ENCODE results near the gene PDZRN4. TPM values are rescaled to one million over a fixed set of nuclear protein-coding genes. Genes with fewer than 3 reads are reported as not detected.
"Not testable (repeated sequence)": the region's sequence is repeated elsewhere in the genome, so short reads cannot be mapped to it uniquely, and the experiment has no call there.

Gene PDZRN4
- total and polyA plus RNA-seq, 2 donors (not counting 3 experiments of a cell fraction or from before 2014, with no cell fraction given) = not detected

DNA sequence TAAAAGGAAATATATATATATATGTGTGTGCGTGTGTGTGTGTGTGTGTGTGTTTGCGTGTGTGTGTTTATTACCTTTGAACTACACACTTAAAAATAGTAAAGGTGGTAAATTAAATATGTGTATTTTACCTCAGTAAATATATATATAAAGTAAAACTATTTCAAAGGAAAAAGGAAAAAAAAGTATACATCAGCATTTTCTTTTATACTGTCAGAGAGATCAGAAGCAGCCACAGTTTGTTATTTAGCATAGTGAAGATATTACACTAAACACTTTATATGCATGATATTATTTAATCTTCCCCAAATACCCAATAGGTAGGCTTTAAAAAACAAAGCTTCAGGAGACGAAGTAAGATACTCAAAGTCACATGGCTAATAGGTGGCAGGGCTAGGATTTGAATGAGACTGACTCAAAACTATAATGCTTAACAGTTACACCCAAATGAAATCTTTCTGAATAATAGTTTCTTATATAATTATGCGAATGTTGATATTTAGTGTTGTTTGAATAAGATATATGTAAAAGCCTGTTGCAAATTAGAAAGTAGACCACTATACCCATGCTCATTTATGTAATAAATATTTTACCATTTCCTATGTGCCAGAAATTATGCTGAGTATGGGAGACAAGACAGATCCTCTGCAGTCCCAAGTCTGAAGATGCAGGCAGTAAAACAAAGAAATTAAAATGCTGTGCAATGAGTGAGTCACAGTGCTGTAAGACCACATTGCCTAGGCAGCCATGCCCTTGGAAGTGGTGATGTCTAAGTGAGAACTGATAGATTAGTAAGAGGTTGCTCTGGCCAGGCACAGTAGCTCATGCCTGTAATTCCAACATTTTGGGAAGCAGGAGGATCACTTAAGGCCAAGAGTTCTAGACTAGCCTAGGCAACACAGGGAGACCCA lies 66.1 kb downstream of the PDZRN4 start:
- no TSS peak for BruUV-seq (replicated peaks)
- TF ChIP-seq, protein P1, sequence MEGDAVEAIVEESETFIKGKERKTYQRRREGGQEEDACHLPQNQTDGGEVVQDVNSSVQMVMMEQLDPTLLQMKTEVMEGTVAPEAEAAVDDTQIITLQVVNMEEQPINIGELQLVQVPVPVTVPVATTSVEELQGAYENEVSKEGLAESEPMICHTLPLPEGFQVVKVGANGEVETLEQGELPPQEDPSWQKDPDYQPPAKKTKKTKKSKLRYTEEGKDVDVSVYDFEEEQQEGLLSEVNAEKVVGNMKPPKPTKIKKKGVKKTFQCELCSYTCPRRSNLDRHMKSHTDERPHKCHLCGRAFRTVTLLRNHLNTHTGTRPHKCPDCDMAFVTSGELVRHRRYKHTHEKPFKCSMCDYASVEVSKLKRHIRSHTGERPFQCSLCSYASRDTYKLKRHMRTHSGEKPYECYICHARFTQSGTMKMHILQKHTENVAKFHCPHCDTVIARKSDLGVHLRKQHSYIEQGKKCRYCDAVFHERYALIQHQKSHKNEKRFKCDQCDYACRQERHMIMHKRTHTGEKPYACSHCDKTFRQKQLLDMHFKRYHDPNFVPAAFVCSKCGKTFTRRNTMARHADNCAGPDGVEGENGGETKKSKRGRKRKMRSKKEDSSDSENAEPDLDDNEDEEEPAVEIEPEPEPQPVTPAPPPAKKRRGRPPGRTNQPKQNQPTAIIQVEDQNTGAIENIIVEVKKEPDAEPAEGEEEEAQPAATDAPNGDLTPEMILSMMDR (IDR thresholded peaks at IDR 0.05; ENCODE audit: extremely low read depth in 1 of 2, insufficient read depth in 1 of 2, low read depth in 1 of 2, low read length in 2 of 2) = no peak
- TF ChIP-seq MAX (IDR thresholded peaks at IDR 0.05; ENCODE audit: insufficient read depth, insufficient read length) = no peak
- no peak for TF ChIP-seq GATA2 (IDR thresholded peaks at IDR 0.05; ENCODE audit: insufficient read depth, insufficient read length, low read depth, low read length)
- no peak for TF ChIP-seq FOS (IDR thresholded peaks at IDR 0.05; ENCODE audit: borderline replicate concordance, insufficient read depth, low read length)
- no peak for TF ChIP-seq MYC (IDR thresholded peaks at IDR 0.05; ENCODE audit: low read depth, low read length)
- TF ChIP-seq EZH2 (IDR thresholded peaks at IDR 0.05; ENCODE audit: borderline replicate concordance, low read depth, low read length, severe bottlenecking) = no peak
- no peak for TF ChIP-seq JUN (IDR thresholded peaks at IDR 0.05; ENCODE audit: borderline replicate concordance, insufficient read depth, insufficient read length, low read depth)
- TF ChIP-seq POLR2AphosphoS5 (IDR thresholded peaks at IDR 0.05; ENCODE audit: insufficient read depth, low read depth, low read length) = no peak
- TF ChIP-seq POLR2A (IDR thresholded peaks at IDR 0.05; ENCODE audit: low read depth, low read length) = no peak
- no peak overlapping the region for H2AFZ ChIP-seq (ENCODE audit: low read depth, low read length)
- H3K9me1 ChIP-seq (replicated peaks; ENCODE audit: control insufficient read depth, extremely low read depth, insufficient read depth, low read length) = no peaks in the 10 kb centered on the region
- POLR2A ChIA-PET = no interaction called here
- H4K20me1 ChIP-seq (replicated peaks; ENCODE audit: control insufficient read depth, extremely low read depth, insufficient read depth, low read length) = no peaks in the 10 kb centered on the region
- H3K36me3 ChIP-seq (ENCODE audit: control insufficient read depth in 2 of 2, extremely low read depth in 1 of 2, insufficient read depth in 2 of 2, low read length in 2 of 2) = no peaks in the 10 kb centered on the region
- DNase-seq (ENCODE audit: low read depth, low spot score) = no peak
- no peaks in the 10 kb centered on the region for H3K9me3 ChIP-seq (replicated peaks; ENCODE audit: control insufficient read depth, insufficient read depth, low read length)
- FAIRE-seq = no peak
- dilution Hi-C loops (cut with MboI; ENCODE audit: extremely low pct_ligation_motif_present, low sequenced_read_pairs) (no loop called here), intact Hi-C loops (cut with micrococcal nuclease) (no loop called here)
- no peaks in the 10 kb centered on the region for H3K27me3 ChIP-seq (ENCODE audit: control insufficient read depth in 2 of 2, insufficient read depth in 2 of 2, low read length in 2 of 2)
- no peaks in the 10 kb centered on the region for H3K4me1 ChIP-seq (ENCODE audit: control insufficient read depth, extremely low read depth, insufficient read depth, low read length)
- H3K4me2 ChIP-seq (ENCODE audit: insufficient read depth, low read length) = no peak overlapping the region
- CTCF ChIA-PET = no interaction called here
- H3K27ac ChIP-seq (ENCODE audit: insufficient read depth, low read depth, low read length) = no peak overlapping the region
- H3K79me2 ChIP-seq (ENCODE audit: control insufficient read depth, insufficient read depth, low read length) = no peaks in the 10 kb centered on the region
- no peak overlapping the region for H3K9ac ChIP-seq (replicated peaks; ENCODE audit: extremely low read depth, insufficient read depth, low read length)
- H3K4me3 ChIP-seq (replicated peaks in 1 of 3; ENCODE audit: insufficient read depth in 1 of 3, low read depth in 1 of 3, low read length in 3 of 3) = no peak overlapping the region

- H3K4me3 ChIP-seq (replicated peaks in 1 of 3; ENCODE audit: insufficient read depth in 1 of 3, low read depth in 1 of 3, low read length in 3 of 3); POLR2A ChIA-PET; H4K20me1 ChIP-seq (replicated peaks; ENCODE audit: control insufficient read depth, extremely low read depth, insufficient read depth, low read length); H3K4me2 ChIP-seq (ENCODE audit: insufficient read depth, low read length); BruUV-seq (replicated peaks); H3K9me3 ChIP-seq (replicated peaks; ENCODE audit: control insufficient read depth, insufficient read depth, low read length); H3K27ac ChIP-seq (ENCODE audit: insufficient read depth, low read depth, low read length); dilution Hi-C loops (cut with MboI; ENCODE audit: extremely low pct_ligation_motif_present, low sequenced_read_pairs); H3K4me1 ChIP-seq (ENCODE audit: control insufficient read depth, extremely low read depth, insufficient read depth, low read length); H3K9me1 ChIP-seq (replicated peaks; ENCODE audit: control insufficient read depth, extremely low read depth, insufficient read depth, low read length); H3K36me3 ChIP-seq (ENCODE audit: control insufficient read depth in 2 of 2, extremely low read depth in 1 of 2, insufficient read depth in 2 of 2, low read length in 2 of 2); H3K27me3 ChIP-seq (ENCODE audit: control insufficient read depth in 2 of 2, insufficient read depth in 2 of 2, low read length in 2 of 2); DNase-seq (ENCODE audit: low read depth, low spot score); H3K79me2 ChIP-seq (ENCODE audit: control insufficient read depth, insufficient read depth, low read length); H2AFZ ChIP-seq (ENCODE audit: low read depth, low read length); H3K9ac ChIP-seq (replicated peaks; ENCODE audit: extremely low read depth, insufficient read depth, low read length); FAIRE-seq: not testable (repeated sequence)
- intact Hi-C loops (cut with micrococcal nuclease) = loop anchor here (5.0 kb wide), 2 partner anchors 316 to 1219 kb away; no protein-coding TSS in a partner anchor
- CTCF ChIA-PET = interaction anchor here (1.8 kb wide), 2 partner anchors 317 to 399 kb away, joined by 9 to 22 read pairs; no protein-coding TSS in a partner anchor
Observed at GRCh38 chr12:41263196-41263595, 75.1 kb downstream of the PDZRN4 start.
